ENCODE data around the gene SUSD4.

SUSD4 gene

GRCh38 chr1:223186800-223187199 lies 177.2 kb downstream of the SUSD4 start:
- Histone ChIP-seq H3K27ac (no peak overlapping the region), H4K20me1 (ENCODE audit: insufficient read depth) (no peaks in the 10 kb centered on the region), H3K79me2 (ENCODE audit: insufficient read depth, low read depth) (no peaks in the 10 kb centered on the region), H3K4me3 (IDR thresholded peaks at IDR 0.05; ENCODE audit: insufficient read depth, low read depth, low read length) (no peak overlapping the region), H3K36me3 (ENCODE audit: insufficient read depth) (no peaks in the 10 kb centered on the region), H2AFZ (ENCODE audit: low read depth) (no peak overlapping the region), H3K27me3 (ENCODE audit: insufficient read depth, low read depth) (peaks cover 29% of the 10 kb centered on the region), H3K9ac (no peak overlapping the region), H3K4me2 (no peak overlapping the region), H3K4me1 (ENCODE audit: low read depth, poor library complexity, severe bottlenecking) (peaks cover 22% of the 10 kb centered on the region)
- TF ChIP-seq, protein P1, sequence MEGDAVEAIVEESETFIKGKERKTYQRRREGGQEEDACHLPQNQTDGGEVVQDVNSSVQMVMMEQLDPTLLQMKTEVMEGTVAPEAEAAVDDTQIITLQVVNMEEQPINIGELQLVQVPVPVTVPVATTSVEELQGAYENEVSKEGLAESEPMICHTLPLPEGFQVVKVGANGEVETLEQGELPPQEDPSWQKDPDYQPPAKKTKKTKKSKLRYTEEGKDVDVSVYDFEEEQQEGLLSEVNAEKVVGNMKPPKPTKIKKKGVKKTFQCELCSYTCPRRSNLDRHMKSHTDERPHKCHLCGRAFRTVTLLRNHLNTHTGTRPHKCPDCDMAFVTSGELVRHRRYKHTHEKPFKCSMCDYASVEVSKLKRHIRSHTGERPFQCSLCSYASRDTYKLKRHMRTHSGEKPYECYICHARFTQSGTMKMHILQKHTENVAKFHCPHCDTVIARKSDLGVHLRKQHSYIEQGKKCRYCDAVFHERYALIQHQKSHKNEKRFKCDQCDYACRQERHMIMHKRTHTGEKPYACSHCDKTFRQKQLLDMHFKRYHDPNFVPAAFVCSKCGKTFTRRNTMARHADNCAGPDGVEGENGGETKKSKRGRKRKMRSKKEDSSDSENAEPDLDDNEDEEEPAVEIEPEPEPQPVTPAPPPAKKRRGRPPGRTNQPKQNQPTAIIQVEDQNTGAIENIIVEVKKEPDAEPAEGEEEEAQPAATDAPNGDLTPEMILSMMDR (conservative IDR thresholded peaks at IDR 0.05; ENCODE audit: low read depth, low read length) = no peak

DNA sequence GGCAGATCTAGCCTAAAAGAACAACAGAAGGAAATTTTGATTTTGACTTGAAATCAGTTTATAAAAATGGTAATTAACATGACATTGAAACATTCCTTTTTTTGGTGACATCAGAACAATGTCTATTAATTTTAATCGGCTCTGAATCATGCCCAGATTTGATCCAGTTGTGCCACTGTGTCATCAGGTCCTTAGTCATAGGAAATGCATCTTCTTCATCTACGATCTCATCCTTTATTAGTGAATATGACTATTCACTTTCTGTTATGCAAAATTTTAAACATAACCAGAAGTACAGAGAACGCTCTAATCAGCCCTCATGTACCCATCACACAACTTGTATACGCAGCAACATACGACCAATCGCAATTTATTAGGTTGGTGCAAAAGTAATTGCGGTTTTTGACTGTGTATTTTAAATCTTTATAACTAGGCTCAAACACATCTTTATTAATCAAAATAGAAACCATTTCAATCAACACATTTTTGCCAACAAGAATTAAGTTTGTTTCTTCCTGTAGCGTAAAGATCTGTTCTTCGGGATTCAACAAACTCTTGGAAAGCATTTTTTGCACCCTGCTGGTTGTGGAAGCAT lies 180.6 kb downstream of the SUSD4 start:
- Histone ChIP-seq H3K4me2 (no peak overlapping the region), H2AFZ (ENCODE audit: low read depth) (no peak overlapping the region), H3K27ac (no peak overlapping the region), H3K9ac (no peak overlapping the region), H4K20me1 (ENCODE audit: insufficient read depth) (no peaks in the 10 kb centered on the region), H3K79me2 (ENCODE audit: insufficient read depth, low read depth) (no peaks in the 10 kb centered on the region), H3K4me3 (IDR thresholded peaks at IDR 0.05; ENCODE audit: insufficient read depth, low read depth, low read length) (no peak overlapping the region), H3K36me3 (ENCODE audit: insufficient read depth) (no peaks in the 10 kb centered on the region), H3K27me3 (ENCODE audit: insufficient read depth, low read depth) (peaks cover 12% of the 10 kb centered on the region), H3K4me1 (ENCODE audit: low read depth, poor library complexity, severe bottlenecking) (no peaks in the 10 kb centered on the region)
- TF ChIP-seq, protein P1 (conservative IDR thresholded peaks at IDR 0.05; ENCODE audit: low read depth, low read length) = no peak

GRCh38 chr1:223180731-223181321 lies 183.2 kb downstream of the SUSD4 start:
- no peaks in the 10 kb centered on the region for H3K79me2 ChIP-seq (ENCODE audit: insufficient read depth, low read depth)
- H2AFZ ChIP-seq (ENCODE audit: low read depth) = no peak overlapping the region
- H3K4me1 ChIP-seq (ENCODE audit: low read depth, poor library complexity, severe bottlenecking) = no peaks in the 10 kb centered on the region
- no peak overlapping the region for H3K27ac ChIP-seq
- H3K36me3 ChIP-seq (ENCODE audit: insufficient read depth) = no peaks in the 10 kb centered on the region
- no peak overlapping the region for H3K9ac ChIP-seq
- no peaks in the 10 kb centered on the region for H3K27me3 ChIP-seq (ENCODE audit: insufficient read depth, low read depth)
- no peaks in the 10 kb centered on the region for H4K20me1 ChIP-seq (ENCODE audit: insufficient read depth)
- no peak overlapping the region for H3K4me3 ChIP-seq (IDR thresholded peaks at IDR 0.05; ENCODE audit: insufficient read depth, low read depth, low read length)
- H3K4me2 ChIP-seq = no peak overlapping the region
- TF ChIP-seq, protein P1 (conservative IDR thresholded peaks at IDR 0.05; ENCODE audit: low read depth, low read length) = no peak

DNA sequence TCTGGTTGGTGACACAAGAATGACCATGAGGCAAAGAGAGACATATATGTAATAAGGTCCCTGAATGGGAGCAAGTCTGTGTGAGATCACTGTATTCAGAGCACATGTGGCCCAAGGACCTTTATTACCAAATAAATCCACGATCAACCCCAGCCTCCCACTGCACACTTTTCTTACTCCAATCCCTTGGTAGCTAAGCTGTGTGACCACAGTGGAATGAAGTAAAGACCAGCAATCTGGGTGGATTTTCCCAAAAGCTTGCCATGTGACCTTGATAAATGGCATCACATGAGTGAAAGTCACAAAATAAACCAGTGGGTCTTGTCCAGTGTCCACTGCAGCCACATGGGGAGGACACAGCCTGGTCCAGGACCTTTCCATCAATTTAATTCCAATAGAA lies 184.2 kb downstream of the SUSD4 start:
- no peak overlapping the region for H2AFZ ChIP-seq (ENCODE audit: low read depth)
- no peaks in the 10 kb centered on the region for H3K27me3 ChIP-seq (ENCODE audit: insufficient read depth, low read depth)
- H3K27ac ChIP-seq = no peak overlapping the region
- no peaks in the 10 kb centered on the region for H3K36me3 ChIP-seq (ENCODE audit: insufficient read depth)
- H3K79me2 ChIP-seq (ENCODE audit: insufficient read depth, low read depth) = no peaks in the 10 kb centered on the region
- H3K4me2 ChIP-seq = no peak overlapping the region
- no peaks in the 10 kb centered on the region for H4K20me1 ChIP-seq (ENCODE audit: insufficient read depth)
- no peaks in the 10 kb centered on the region for H3K4me1 ChIP-seq (ENCODE audit: low read depth, poor library complexity, severe bottlenecking)
- H3K9ac ChIP-seq = no peak overlapping the region
- no peak overlapping the region for H3K4me3 ChIP-seq (IDR thresholded peaks at IDR 0.05; ENCODE audit: insufficient read depth, low read depth, low read length)
- TF ChIP-seq, protein P1 (conservative IDR thresholded peaks at IDR 0.05; ENCODE audit: low read depth, low read length) = no peak
